IMR-90 (cell line): ENCODE results near the gene AJM1.

Experiments
- BHLHE40 ChIP-seq: fragments of 150-350 bp; IDR thresholded peaks from 2 replicates; pipeline ENCODE4 v1.6.1; 2016; ENCODE audit warnings: mild to moderate bottlenecking, low read depth, low read length
- CTCF ChIP-seq: conservative IDR thresholded peaks from 2 replicates; pipeline ENCODE4 v1.5.1; 2012; ENCODE audit warnings: mild to moderate bottlenecking, low read depth, low read length, improper control_type of control experiment
- MAFK ChIP-seq: IDR thresholded peaks from 2 replicates; pipeline ENCODE4 v1.6.1; 2012; ENCODE audit warnings: low read depth, low read length, improper control_type of control experiment
- NFE2L2 ChIP-seq: fragments of 150-350 bp; IDR thresholded peaks from 2 replicates; pipeline ENCODE4 v1.6.1; 2016; ENCODE audit warnings: low read depth, mild to moderate bottlenecking, low read length
- POLR2A ChIP-seq: IDR thresholded peaks from 2 replicates; pipeline ENCODE4 v1.6.1; 2012; ENCODE audit warnings: mild to moderate bottlenecking, low read depth, low read length
- RAD21 ChIP-seq: IDR thresholded peaks from 2 replicates; pipeline ENCODE4 v1.6.1; 2012; ENCODE audit warnings: low read length, improper control_type of control experiment
- RFX5 ChIP-seq: IDR thresholded peaks from 2 replicates; pipeline ENCODE4 v1.8.0; 2012; ENCODE audit warnings: low read depth, mild to moderate bottlenecking, low read length, moderate library complexity
- USF2 ChIP-seq: fragments of 150-350 bp; IDR thresholded peaks from 2 replicates; pipeline ENCODE4 v1.6.1; 2017; ENCODE audit warnings: mild to moderate bottlenecking, antibody characterized with exemption, low read length, low read depth

- TF ChIP-seq RAD21 (no peak), CTCF (no peak), POLR2A (no peak; the same call in 1 of the 2 replicates), USF2 (no peak), RFX5 (no peak), MAFK (no peak), BHLHE40 (no peak), NFE2L2 (no peak)
Observed at GRCh38 chr9:136865768-136866103, 23.5 kb downstream of the AJM1 start.
